Lower leg skin (tissue), 4 donors: ENCODE data around the gene PRDX5. TPM values are rescaled to one million over a fixed set of nuclear protein-coding genes. Genes with fewer than 3 reads are reported as not detected.

Source experiments
- DNase-seq, 2 donors: peaks; one replicate each; pipeline ENCODE4 v3.0.0-alpha.2; 2019; ENCODE audit warnings: low spot score in 2 of 2
- H3K4me3 ChIP-seq: fragments of 200-600 bp; sonication (generic); 2 replicates; pipeline ENCODE4 v1.5.1; 2017; ENCODE audit warnings: mild to moderate bottlenecking, low read depth; ENCODE audit not compliant: poor library complexity, severe bottlenecking
- POLR2A ChIP-seq, 2 donors: fragments of 450-650 bp; IDR thresholded peaks; one replicate each; pipeline ENCODE4 v1.6.1; 2016 to 2017; ENCODE audit warnings: antibody characterized with exemption in 2 of 2, mild to moderate bottlenecking in 1 of 2, moderate library complexity in 1 of 2
- WGBS, 2 donors: methylation state at CpG; one replicate each; pipeline ENCODE4 v1.1.5; 2018; 5-methylcytosine and 5-hydroxymethylcytosine counted together
- intact Hi-C: fragments of 100-400 bp; cut with DNase I; formaldehyde crosslinking; loops from one replicate; pipeline ENCODE4 v1.15.0; 2023; ENCODE audit warnings: low total_unique reads
- total RNA-seq, 4 donors: library from RNA; depleted of rRNA; stranded (reverse); fragments of >200 nt; gene quantifications; one replicate each; pipeline ENCODE4 v1.1.0, GENCODE V29; 2016
- TF ChIP-seq, protein P1 (sequence below), 3 donors: fragments of 450-650 bp; IDR thresholded peaks; one replicate each; pipeline ENCODE4 v1.5.1; 2016; ENCODE audit warnings: antibody characterized with exemption in 3 of 3, mild to moderate bottlenecking in 3 of 3, moderate library complexity in 2 of 3

Gene PRDX5
- total RNA-seq, 4 donors from 2014 or later = 170 to 284 (median 215) TPM

DNA sequence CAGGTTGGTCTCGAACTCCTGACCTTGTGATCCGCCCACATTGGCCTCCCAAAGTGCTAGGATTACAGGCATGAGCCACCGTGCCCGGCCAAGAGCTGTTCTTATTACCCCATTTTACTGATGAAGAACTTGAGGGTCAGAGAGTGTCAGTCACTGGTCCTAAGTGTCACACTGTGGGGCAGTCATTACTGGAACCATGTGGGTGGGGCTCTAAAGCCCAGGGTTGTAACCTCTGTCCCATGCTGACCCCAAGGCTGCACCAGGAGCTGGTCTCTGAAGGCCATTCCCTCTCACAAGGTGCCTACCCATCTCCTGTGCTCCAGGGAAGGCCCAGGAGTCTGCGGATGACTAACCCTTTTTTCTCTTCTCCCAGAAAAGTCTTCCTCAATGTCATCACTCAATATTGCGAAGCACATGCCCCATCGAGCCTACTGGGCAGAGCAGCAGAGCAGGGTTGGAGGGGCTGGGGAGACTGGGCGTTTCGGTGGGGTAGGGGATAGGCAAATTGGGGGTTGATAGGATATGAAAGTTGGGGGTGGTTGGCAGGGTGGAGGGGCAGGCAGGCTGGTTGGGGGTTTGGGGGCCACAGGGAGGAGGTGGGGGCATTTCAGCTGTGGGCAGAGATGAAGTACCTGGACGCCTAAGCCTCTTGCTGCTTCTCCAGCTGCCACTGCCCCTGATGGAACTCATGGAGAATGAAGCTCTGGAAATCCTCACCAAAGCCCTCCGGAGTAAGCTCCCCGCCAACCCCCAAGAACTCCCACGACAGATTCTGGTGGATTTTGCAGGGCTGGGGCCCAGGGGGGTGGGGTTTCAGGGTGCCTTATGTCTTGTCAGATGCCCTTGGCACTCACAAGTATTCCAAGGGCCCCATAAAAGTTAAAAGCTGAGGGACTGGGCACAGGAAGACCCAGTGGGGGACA is 14.6 kb upstream of the PRDX5 start:
- DNase-seq = no peak
- intact Hi-C loops = loop anchor here (5.0 kb wide), 1 partner anchor 96 kb away; the partner anchor contains the start of gene FERMT3
- TF ChIP-seq POLR2A (IDR thresholded peaks at IDR 0.05) = no peak
- TF ChIP-seq, protein P1, sequence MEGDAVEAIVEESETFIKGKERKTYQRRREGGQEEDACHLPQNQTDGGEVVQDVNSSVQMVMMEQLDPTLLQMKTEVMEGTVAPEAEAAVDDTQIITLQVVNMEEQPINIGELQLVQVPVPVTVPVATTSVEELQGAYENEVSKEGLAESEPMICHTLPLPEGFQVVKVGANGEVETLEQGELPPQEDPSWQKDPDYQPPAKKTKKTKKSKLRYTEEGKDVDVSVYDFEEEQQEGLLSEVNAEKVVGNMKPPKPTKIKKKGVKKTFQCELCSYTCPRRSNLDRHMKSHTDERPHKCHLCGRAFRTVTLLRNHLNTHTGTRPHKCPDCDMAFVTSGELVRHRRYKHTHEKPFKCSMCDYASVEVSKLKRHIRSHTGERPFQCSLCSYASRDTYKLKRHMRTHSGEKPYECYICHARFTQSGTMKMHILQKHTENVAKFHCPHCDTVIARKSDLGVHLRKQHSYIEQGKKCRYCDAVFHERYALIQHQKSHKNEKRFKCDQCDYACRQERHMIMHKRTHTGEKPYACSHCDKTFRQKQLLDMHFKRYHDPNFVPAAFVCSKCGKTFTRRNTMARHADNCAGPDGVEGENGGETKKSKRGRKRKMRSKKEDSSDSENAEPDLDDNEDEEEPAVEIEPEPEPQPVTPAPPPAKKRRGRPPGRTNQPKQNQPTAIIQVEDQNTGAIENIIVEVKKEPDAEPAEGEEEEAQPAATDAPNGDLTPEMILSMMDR (IDR thresholded peaks at IDR 0.05) = no peak
- 76 to 87% methylated on average over 13 of the region's 13 CpGs for WGBS, 2 donors
- H3K4me3 ChIP-seq = no peak overlapping the region

DNA sequence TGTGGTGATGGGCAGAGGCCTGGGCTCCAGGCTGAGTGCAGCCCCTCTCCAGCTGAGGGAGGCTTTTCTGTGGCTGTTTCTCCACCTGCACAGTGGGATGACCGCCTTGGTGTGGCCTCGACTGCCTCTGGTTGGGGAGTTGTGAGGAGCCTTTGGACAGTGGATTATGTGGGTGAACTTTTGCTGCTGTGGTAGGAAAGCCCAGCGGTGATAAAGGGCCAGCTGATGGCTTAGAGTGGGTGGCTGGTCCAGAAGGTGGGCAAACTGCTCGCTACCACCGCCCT is 13.9 kb upstream of the PRDX5 start:
- TF ChIP-seq, protein P1 (IDR thresholded peaks at IDR 0.05) = no peak
- no peak for TF ChIP-seq POLR2A (IDR thresholded peaks at IDR 0.05)
- H3K4me3 ChIP-seq = no peak overlapping the region
- intact Hi-C loops = loop anchor here (5.0 kb wide), 1 partner anchor 97 kb away; the partner anchor contains the start of gene FERMT3
- DNase-seq = no peak
- 54 to 62% methylated on average over 5 of the region's 5 CpGs for WGBS, 2 donors

DNA sequence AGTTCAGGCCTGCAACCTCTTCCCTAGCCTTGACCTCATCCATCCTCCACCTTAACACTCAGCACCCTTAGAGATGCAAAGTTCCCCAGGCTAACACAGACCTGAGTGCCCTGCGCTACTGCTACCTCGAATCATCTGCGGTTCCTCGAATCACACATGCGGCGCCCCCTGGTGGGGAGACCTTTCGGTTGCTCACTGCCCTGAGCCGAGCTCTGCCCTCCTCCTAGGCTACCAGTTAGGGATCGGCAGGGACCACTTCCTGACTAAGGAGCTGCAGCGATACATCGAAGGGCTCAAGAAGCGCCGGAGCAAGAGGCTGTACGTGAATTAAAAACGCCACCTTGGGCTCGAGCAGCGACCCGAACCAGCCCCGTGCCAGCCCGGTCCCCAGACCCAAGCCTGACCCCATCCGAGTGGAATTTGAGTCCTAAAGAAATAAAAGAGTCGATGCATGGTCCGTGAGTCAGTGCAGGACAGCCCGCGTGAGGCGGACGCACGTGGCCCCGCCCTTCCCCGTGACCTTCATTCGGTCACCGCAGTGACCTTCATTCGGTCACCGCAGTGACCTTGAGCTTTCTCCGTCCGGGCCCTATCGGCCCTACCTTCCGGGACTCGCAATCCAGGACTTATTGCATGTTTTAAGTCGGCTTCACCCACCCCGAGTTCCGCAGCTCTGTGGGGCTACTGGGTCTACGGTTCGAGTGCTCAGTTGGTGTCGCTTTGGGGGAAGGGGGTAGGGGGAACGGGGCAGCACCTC is 13.4 kb upstream of the PRDX5 start:
- 0 to 1% methylated on average over 39 to 46 of the region's 46 CpGs for WGBS, 2 donors
- peak; percentile 92 to 99 for DNase-seq
- intact Hi-C loops = loop anchor here (5.0 kb wide), 1 partner anchor 97 kb away; the partner anchor contains the start of gene FERMT3
- peak overlapping the region; percentile 25 for H3K4me3 ChIP-seq
- TF ChIP-seq, protein P1 (IDR thresholded peaks at IDR 0.05) = peak in 1 of 3 donors; percentile 79
- no peak for TF ChIP-seq POLR2A (IDR thresholded peaks at IDR 0.05)

DNA sequence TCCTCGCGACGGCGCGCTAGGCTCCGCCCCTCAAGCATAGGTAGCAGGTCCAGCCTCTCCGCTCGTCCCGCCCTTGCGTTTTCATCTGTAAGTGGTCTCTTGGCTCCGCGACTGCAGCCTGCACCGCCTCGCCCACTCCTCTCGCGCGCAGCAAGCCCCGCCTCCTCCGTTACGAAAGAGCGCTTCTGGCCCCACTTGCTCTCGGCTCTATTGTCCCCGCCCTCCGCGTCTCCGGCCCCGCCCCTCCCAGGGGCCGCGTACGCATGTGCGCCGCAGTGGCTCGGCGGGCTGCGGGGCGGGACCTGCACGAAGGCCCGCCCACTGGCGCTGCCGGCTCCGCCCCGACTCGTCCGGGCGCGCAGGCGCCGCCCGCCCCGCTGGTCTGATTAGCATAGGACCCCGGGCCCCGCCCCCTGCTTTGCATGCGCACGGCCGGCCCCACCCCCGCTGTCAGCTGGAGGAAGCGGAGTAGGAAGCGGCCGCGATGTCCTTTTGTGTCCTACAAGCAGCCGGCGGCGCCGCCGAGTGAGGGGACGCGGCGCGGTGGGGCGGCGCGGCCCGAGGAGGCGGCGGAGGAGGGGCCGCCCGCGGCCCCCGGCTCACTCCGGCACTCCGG is 12.7 kb upstream of the PRDX5 start, which contains the start of gene ESRRA:
Gene ESRRA, plus strand, starts transcription at position 450 of the 616 bp plus-strand sequence. CDS start 1,656 bp downstream, outside the sequence.
- TF ChIP-seq, protein P1 (IDR thresholded peaks at IDR 0.05) = no peak
- no peak for TF ChIP-seq POLR2A (IDR thresholded peaks at IDR 0.05)
- intact Hi-C loops = no loop called here
- H3K4me3 ChIP-seq = peak within 1 kb of the TSS; percentile 72
- 1% methylated on average over 33 of the region's 81 CpGs for WGBS, 2 donors
- peak; percentile 99 to 100 for DNase-seq

DNA sequence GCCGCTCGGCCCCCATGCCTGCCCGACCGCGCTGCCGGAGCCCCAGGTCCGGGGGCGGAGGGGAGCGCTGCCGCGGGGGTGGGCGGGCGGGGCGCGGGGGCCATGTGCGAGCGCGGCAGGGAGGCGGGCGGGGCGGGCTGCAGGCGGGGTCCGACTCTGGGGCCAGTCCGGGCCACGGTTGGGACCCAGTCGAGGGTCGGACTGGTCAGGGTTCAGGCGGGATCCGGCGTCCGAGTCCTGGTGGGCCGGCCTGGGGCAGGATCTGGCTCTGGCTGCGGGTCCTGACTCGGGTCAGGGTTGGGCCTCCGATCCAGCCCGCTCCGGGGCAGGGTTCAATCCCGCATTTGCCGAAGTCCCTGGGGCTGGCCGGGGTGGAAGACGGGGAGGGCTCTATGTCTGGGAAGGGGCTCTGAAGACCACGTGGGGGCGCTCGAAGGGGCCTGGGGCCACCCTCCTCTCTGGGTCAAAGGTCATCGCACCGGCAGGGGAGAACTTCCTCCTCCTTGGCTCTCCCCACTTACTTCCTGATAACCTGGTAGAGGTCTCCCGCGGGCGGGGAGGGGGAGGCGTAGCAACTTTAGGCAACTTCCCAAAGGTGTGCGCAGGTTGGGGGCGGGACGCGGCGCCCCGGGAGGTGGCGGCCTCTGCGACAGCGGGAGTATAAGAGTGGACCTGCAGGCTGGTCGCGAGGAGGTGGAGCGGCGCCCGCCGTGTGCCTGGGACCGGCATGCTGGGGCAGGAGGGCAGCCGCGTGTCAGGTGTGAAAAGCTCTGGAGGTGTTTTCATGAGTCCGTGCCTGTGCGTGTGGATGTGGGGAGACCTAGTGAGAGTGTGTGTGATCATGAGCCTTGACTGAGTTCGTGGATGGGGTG is 12.0 kb upstream of the PRDX5 start:
- H3K4me3 ChIP-seq = peak overlapping the region; percentile 72
- intact Hi-C loops = no loop called here
- WGBS, 2 donors = 1 to 2% methylated on average over 25 to 46 of the region's 71 CpGs
- peak; percentile 65 to 94 for DNase-seq
- TF ChIP-seq, protein P1 (IDR thresholded peaks at IDR 0.05) = no peak
- no peak for TF ChIP-seq POLR2A (IDR thresholded peaks at IDR 0.05)
